Measurements from ENCODE around the gene NR1H4.
A peak's percentile ranks its signal among the peaks of the same experiment; 100 is the strongest.

Gene NR1H4

GRCh38 chr12:100533376-100533775 lies 59.7 kb downstream of the NR1H4 start:
- Histone ChIP-seq H3K79me2 (ENCODE audit: low read length) (no peaks in the 10 kb centered on the region), H3K4me3 (ENCODE audit: low read length) (no peak overlapping the region), H3K9me2 (replicated peaks; ENCODE audit: insufficient read depth, low read length) (no peaks in the 10 kb centered on the region), H4K20me1 (ENCODE audit: insufficient read depth, low read length) (no peaks in the 10 kb centered on the region), H3K9me3 (replicated peaks; ENCODE audit: insufficient read depth, low read length) (no peaks in the 10 kb centered on the region), H3K27me3 (replicated peaks; ENCODE audit: insufficient read depth, low read length) (no peaks in the 10 kb centered on the region), H3F3A (ENCODE audit: insufficient read depth, low read length) (no peaks in the 10 kb centered on the region), H2AFZ (ENCODE audit: low read length) (no peak overlapping the region), H3K36me3 (replicated peaks; ENCODE audit: insufficient read depth, low read length) (no peaks in the 10 kb centered on the region), H3K4me2 (ENCODE audit: low read depth, low read length) (no peak overlapping the region), H3K9ac (ENCODE audit: low read length) (no peak overlapping the region), H3K4me1 (ENCODE audit: low read length) (no peaks in the 10 kb centered on the region), H3K27ac (ENCODE audit: low read length) (no peak overlapping the region)
- no peak for DNase-seq
- TF ChIP-seq EZH2phosphoT487 (IDR thresholded peaks at IDR 0.05; ENCODE audit: low read length) (no peak), EZH2 (optimal IDR thresholded peaks at IDR 0.05; ENCODE audit: low read depth, low read length) (no peak)
- TF ChIP-seq, protein P1, sequence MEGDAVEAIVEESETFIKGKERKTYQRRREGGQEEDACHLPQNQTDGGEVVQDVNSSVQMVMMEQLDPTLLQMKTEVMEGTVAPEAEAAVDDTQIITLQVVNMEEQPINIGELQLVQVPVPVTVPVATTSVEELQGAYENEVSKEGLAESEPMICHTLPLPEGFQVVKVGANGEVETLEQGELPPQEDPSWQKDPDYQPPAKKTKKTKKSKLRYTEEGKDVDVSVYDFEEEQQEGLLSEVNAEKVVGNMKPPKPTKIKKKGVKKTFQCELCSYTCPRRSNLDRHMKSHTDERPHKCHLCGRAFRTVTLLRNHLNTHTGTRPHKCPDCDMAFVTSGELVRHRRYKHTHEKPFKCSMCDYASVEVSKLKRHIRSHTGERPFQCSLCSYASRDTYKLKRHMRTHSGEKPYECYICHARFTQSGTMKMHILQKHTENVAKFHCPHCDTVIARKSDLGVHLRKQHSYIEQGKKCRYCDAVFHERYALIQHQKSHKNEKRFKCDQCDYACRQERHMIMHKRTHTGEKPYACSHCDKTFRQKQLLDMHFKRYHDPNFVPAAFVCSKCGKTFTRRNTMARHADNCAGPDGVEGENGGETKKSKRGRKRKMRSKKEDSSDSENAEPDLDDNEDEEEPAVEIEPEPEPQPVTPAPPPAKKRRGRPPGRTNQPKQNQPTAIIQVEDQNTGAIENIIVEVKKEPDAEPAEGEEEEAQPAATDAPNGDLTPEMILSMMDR (IDR thresholded peaks at IDR 0.05; ENCODE audit: low read length), result no peak

DNA sequence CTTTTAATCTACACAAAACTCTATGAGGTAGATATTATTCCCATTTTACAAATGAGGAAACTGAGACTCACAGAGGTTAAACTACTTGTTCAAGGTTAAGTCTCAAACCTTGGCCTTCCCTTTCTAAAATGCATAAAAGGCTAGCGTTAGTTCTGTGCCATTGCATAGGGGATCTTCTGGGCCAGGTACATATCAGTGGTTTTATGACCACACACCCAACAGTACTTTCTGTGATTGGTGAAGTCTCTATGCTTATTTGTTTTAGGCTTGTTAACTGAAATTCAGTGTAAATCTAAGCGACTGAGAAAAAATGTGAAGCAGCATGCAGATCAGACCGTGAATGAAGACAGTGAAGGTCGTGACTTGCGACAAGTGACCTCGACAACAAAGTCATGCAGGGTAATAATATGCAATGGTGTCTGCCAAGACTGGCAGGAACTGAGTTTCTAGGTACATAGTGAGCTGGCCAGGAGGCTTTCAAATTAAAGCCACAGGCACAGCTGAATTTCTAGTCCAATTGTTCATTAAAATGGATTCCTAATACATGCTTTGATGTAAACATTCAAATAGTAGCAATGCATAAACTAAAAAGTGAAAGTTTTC lies 61.1 kb downstream of the NR1H4 start:
- H3K9me3 ChIP-seq (replicated peaks; ENCODE audit: insufficient read depth, low read length), result no peaks in the 10 kb centered on the region
- no peak for DNase-seq
- no peak overlapping the region for H3K4me2 ChIP-seq (ENCODE audit: low read depth, low read length)
- no peak overlapping the region for H3K27ac ChIP-seq (ENCODE audit: low read length)
- no peak overlapping the region for H3K4me3 ChIP-seq (ENCODE audit: low read length)
- no peaks in the 10 kb centered on the region for H3K4me1 ChIP-seq (ENCODE audit: low read length)
- H3K9me2 ChIP-seq (replicated peaks; ENCODE audit: insufficient read depth, low read length), result no peaks in the 10 kb centered on the region
- no peaks in the 10 kb centered on the region for H3F3A ChIP-seq (ENCODE audit: insufficient read depth, low read length)
- no peaks in the 10 kb centered on the region for H3K79me2 ChIP-seq (ENCODE audit: low read length)
- no peaks in the 10 kb centered on the region for H4K20me1 ChIP-seq (ENCODE audit: insufficient read depth, low read length)
- no peak for TF ChIP-seq EZH2 (optimal IDR thresholded peaks at IDR 0.05; ENCODE audit: low read depth, low read length)
- TF ChIP-seq, protein P1 (IDR thresholded peaks at IDR 0.05; ENCODE audit: low read length), result no peak
- no peak for TF ChIP-seq EZH2phosphoT487 (IDR thresholded peaks at IDR 0.05; ENCODE audit: low read length)
- no peaks in the 10 kb centered on the region for H3K27me3 ChIP-seq (replicated peaks; ENCODE audit: insufficient read depth, low read length)
- no peak overlapping the region for H2AFZ ChIP-seq (ENCODE audit: low read length)
- no peak overlapping the region for H3K9ac ChIP-seq (ENCODE audit: low read length)
- H3K36me3 ChIP-seq (replicated peaks; ENCODE audit: insufficient read depth, low read length), result no peaks in the 10 kb centered on the region

DNA sequence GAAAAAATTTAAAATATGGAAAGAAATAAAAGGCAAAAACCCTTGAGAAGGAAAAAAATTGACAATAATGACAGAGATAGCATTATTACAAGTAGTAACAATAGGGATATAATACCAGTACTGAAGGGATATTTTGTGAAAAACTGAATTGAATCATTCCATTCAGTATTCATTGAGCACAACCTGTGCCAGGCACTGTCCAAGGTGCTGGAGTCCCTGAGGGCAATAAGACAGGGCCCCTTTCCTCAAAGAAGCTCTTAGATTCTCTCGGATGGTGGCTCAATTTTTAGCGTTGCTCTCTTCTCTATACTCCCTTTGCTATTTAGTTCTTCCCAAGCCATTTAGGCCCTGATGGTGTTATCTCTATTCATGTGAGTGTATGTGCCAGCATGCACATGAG lies 65.5 kb downstream of the NR1H4 start:
- H3K36me3 ChIP-seq (replicated peaks; ENCODE audit: insufficient read depth, low read length), result no peaks in the 10 kb centered on the region
- no peak overlapping the region for H3K9ac ChIP-seq (ENCODE audit: low read length)
- H3F3A ChIP-seq (ENCODE audit: insufficient read depth, low read length), result no peaks in the 10 kb centered on the region
- TF ChIP-seq, protein P1 (IDR thresholded peaks at IDR 0.05; ENCODE audit: low read length), result no peak
- TF ChIP-seq EZH2phosphoT487 (IDR thresholded peaks at IDR 0.05; ENCODE audit: low read length) (no peak), EZH2 (optimal IDR thresholded peaks at IDR 0.05; ENCODE audit: low read depth, low read length) (no peak)
- no peaks in the 10 kb centered on the region for H3K79me2 ChIP-seq (ENCODE audit: low read length)
- no peaks in the 10 kb centered on the region for H3K4me1 ChIP-seq (ENCODE audit: low read length)
- no peak overlapping the region for H3K4me3 ChIP-seq (ENCODE audit: low read length)
- no peaks in the 10 kb centered on the region for H3K27me3 ChIP-seq (replicated peaks; ENCODE audit: insufficient read depth, low read length)
- H2AFZ ChIP-seq (ENCODE audit: low read length), result no peak overlapping the region
- no peaks in the 10 kb centered on the region for H4K20me1 ChIP-seq (ENCODE audit: insufficient read depth, low read length)
- H3K4me2 ChIP-seq (ENCODE audit: low read depth, low read length), result no peak overlapping the region
- no peaks in the 10 kb centered on the region for H3K9me3 ChIP-seq (replicated peaks; ENCODE audit: insufficient read depth, low read length)
- H3K9me2 ChIP-seq (replicated peaks; ENCODE audit: insufficient read depth, low read length), result no peaks in the 10 kb centered on the region
- H3K27ac ChIP-seq (ENCODE audit: low read length), result no peak overlapping the region
- peak; percentile 48 for DNase-seq
